GM18907 (cell line): ENCODE data around the gene TSC22D1.
"Not testable (repeated sequence)": the region's sequence is repeated elsewhere in the genome, so short reads cannot be mapped to it uniquely, and the experiment has no call there.

Source experiments
- ATAC-seq: cut with Tn5 transposase; IDR thresholded peaks from one replicate; pipeline ENCODE4 v1.9.1; 2021; ENCODE audit warnings: mild to moderate bottlenecking, moderate library complexity; ENCODE audit not compliant: unreplicated experiment

Gene TSC22D1

DNA sequence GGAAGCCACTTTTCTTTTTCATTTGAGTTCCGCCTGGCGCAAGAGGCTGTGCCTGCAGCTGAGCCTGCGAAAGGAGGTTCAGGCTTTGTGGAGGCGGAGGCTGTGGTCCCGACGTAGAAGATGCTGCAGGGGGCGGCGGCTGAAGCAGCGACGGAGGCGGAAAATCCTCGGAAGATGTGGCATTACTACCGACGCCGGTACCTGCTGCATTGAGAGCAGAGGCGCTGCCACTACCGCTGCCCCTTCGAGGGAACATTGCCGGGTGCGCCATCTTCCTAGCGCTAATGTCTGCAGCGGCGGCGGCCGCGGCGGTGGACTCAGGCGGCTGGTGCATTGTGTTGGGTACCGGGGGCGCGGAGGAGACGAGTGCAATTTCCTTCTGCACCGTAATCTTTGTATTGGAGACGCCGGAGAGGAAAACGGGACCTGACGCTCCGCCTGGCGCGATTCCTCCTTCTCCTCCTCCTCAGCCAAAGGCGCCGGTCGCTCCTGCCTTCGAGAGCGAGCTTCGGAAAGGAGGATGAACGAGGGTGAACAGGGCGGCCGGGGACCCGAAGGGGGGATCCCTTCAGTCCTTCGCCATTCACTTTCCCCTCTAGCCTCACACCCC, at the start of gene TSC22D1:
Gene TSC22D1 (minus strand): TSS at position 590 of the 610 bp plus-strand sequence. CDS start 256 bp downstream, at position 334.
- no peak for ATAC-seq

DNA sequence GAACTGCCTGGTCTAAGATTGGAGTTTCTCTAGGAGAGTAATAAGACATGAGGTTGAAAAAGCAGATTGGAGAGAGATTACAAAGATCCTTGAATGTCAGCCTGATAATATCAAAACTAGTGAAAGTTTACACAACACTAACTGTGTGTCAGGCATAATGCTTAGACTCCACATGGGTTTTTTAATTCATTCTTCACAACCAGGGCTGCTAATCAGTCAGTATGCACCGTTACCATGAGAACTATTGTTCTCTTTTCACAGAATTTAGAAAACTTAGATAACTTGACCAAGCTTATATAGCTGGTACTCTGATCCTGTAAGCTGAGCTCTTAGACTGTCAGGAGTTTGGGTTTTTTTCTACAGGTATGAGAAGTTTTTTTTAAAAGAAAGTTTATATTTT, 46.6 kb upstream of the TSC22D1 start:
- ATAC-seq, result no peak

- ATAC-seq, result no peak
Observed at GRCh38 chr13:44622261-44622660, 46.1 kb upstream of the TSC22D1 start.

DNA sequence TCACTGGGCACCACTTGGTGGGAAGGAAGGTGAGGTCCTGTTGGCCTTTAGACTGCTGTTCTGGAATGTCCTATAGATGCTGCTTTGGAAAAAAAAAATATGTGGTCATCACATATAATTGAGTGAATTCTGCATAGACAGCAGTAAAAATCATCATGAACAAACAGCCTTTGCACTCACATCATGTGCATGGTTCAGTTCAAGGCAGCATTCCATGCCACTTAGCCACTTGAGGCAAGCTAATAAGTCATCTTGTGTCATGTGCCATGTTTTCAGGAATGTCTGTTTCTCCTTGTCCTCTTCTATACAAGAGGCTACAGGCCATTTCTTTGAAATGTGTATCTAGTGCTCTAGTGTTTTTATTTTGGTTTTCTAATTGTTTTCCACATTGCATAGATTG, 43.9 kb upstream of the TSC22D1 start:
- ATAC-seq, result no peak

- ATAC-seq, result no peak
Observed at GRCh38 chr13:44619651-44620050, 43.5 kb upstream of the TSC22D1 start.

DNA sequence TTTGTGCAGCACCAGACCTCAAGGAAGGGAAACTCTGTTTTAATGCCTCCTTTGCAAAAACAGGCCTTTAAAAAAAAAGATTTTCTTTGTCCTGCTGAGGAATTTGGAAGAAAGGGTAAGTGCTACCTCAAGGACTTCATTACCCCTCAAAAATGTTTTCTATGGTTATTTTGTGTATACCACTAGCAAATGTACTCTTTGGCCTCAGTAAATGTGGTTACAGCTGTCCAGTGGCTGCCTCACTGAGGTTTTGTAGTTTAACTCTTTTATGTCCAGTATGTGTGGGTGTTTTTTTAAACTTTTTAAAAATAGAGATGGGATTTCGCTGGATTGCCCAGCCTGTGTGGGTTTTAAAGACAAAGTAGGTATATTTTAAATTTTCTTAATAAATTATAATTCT, 42.2 kb upstream of the TSC22D1 start:
- ATAC-seq, result no peak

DNA sequence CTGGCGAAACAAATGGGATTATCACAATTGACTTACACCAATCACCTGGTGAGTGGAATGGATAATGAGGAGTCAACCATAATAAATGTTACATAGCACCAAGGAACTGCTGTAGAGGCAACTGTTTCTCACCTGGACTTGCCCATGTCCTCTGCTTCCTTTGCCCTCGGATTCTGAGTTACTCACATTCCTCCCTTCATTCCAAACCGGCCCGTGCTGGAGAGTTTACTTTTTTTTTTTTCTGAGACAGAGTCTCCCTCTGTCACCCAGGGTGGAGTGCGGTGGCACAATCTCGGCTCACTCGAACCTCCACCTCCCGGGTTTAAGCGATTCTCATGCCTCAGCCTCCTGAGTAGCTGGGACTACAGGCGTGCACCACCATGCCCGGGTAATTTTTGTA, 41.5 kb upstream of the TSC22D1 start:
- ATAC-seq, result no peak

- no peak for ATAC-seq
Observed at GRCh38 chr13:44609137-44609536, 33.0 kb upstream of the TSC22D1 start.

DNA sequence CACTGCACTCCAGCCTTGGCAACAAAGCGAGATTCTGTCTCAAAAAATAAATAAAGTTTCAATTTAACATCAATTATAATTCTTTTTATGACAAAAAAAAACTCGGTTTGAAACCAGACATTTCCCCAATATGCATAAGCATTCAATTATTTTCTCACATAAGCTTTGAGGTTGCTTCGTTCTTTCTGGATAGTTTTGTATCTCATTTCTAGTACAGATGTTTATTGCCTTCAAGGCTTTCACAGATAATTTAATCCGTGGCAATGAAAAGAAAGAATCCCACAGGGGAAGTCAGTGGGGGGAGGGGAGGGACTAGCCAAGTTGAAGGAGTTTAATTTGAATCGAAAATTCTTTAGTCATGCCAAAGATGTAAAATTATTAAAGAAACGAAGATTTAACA, 29.6 kb upstream of the TSC22D1 start:
- no peak for ATAC-seq

DNA sequence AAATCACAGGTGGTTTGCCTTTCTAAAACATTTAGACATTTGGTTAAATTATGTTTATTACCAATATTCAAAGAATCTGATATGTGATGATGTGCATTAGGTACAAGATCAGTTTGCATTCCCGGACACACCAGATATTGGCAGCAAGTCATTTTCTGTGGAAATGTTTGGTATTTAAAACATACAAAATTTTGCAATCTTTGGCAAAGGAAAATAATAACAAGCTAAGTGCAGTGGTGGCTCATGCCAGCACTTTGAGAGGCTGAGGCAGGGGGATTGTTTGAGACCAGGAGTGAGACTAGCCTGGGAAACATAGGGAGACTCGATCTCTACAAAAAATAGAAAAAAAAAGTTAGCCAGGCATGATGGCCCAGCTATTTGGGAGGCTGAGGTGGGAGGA, 29.1 kb upstream of the TSC22D1 start:
- ATAC-seq, result no peak

- ATAC-seq, result no peak
Observed at GRCh38 chr13:44601586-44601985, 25.5 kb upstream of the TSC22D1 start.

DNA sequence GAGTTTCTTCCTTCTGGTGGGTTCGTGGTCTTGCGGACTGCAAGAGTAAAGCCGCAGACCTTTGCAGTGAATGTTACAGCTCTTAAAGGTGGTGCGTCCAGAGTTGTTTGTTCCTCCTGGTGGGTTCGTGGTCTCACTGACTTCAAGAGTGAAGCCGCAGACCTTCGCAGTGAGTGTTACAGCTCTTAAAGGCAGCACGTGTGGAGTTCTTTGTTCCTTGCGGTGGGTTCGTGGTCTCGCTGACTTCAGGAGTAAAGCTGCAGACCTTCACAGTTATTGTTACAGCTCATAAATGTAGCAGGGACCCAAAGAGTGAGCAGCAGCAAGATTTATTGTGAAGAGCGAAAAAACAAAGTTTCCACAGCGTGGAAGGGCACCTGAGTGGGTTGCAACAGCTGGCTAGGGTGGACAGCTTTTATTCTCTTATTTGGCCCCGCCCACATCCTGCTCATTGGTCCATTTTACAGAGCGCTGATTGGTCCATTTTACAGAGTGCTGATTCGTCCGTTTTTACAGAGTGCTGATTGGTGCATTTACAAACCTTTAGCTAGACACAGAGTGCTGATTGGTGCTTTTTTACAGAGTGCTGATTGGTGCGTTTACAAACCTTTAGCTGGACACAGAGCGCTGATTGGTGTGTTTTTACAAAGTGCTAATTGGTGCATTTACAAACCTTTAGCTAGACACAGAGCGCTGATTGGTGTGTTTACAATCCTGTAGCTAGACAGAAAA, 17.9 kb upstream of the TSC22D1 start:
- ATAC-seq, result not testable (repeated sequence)

GRCh38 chr13:44592216-44592847, 16.2 kb upstream of the TSC22D1 start:
- no peak for ATAC-seq

DNA sequence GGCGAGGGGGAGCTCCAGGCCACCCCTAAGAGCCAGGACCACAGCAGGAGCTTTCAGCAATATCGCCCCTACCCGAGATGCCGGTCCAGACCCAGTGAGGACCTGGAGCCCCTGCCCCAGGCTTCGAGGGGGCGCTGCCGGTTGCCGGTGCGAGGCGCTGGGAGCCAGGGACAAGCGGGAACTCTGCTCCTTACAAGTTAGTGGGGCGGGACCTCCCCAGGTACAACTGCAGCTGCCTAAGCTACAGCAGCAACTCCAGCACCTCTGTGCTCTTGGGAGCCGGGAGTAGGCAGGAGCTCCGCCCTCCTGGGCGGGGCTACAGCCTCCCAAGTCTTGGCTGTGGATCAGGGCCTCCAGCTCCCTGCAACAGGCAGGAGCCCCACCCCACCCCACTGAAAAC, 15.2 kb upstream of the TSC22D1 start:
- no peak for ATAC-seq

GRCh38 chr13:44583137-44583536, 7.0 kb upstream of the TSC22D1 start:
- no peak for ATAC-seq

DNA sequence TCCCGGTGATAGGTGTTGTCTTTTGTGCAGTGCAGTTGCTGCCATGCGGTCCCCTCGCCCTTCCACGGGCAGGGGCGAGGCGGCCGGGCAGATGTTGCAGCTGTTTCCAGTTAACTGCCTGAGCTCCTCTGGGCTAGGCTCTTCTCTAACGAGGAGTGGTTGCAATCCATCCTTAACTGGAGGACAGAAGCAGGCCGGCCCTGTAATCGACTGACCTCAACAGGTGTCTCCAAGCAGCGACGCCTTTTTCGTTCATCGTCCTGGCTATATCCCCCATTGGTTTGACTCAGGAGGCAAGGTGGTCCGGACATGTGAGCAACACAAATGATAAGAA, 1.9 kb upstream of the TSC22D1 start:
- ATAC-seq, result no peak

- peak; percentile 70 for ATAC-seq
Observed at GRCh38 chr13:44577236-44578066, 1.3 kb upstream of the TSC22D1 start.

GRCh38 chr13:44576351-44577235, 463 bp upstream of the TSC22D1 start:
- peak; percentile 26 for ATAC-seq

DNA sequence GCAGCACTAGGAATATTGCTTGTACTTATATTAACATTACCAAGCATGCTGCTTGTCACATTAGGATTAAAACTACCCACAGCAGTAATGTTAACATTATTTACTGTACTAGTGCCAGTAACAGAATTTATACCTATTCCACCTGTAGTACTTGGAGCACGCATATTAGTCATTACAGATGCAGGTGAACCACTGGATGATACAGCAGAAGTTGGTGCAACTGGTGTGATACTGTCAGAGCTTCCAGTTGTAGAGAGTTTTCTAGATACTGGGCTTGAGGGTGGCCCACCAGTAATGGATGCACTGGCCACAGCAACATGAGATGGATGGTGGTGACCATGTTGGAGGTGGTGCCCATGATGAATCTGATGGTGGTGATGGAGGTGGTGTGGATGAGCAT, 1.1 kb downstream of the TSC22D1 start:
- no peak for ATAC-seq

- ATAC-seq, result no peak
Observed at GRCh38 chr13:44574466-44574855, 1.7 kb downstream of the TSC22D1 start.
